NCI-H510A treated with DMSO at 0.1 percent for 48 hours (cell line): ENCODE results near the gene MYL6.
"Not testable (repeated sequence)": the region's sequence is repeated elsewhere in the genome, so short reads cannot be mapped to it uniquely, and the experiment has no call there.

Source experiments
- DNase-seq: peaks from one replicate; lab custom pipeline; 2025; lab: John Stamatoyannopoulos, UW

The MYL6 gene

DNA sequence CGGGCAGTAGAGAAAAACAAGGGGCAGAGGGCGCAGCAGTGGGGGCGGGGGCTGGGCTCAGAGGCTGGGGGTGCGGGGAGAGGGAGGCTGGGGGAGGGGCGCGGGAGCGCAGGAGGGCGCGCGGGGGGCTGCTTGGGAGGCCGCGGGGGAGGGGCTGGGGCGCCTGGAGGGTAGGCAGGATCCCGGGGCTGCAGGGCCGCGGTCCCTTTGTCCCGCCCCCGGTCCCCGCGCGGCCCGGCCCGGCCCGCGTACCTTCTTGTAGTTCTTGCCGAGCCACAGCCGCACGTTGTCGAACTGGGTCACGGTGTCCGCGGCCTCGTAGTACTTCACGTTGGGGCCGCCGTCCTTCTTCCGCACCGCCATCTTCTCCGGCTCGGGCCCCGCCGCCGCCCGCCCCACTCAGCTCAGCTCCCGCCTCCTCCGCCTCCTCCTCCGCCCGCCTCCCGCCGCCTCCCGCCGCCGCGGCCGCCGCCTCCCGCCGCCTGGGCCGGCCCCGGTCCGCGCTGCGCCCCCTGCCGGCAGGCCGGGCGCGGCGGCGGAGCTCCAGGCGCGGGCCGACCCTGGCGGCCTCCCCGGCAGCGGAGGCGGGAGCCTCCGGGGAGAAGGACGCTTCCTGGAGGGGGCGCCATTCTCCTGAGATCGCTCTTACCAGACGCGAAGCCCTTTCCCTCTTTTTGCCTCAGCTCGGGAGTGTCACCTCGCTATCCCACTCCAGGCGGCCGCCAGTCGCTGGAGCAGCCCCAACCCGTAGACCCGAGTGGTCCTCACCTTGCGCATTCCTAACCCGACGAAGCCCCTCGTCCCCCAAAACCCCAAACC is 31.1 kb downstream of the MYL6 start, which contains the start of gene SMARCC2:
TSS of gene SMARCC2 (minus strand) at position 385 of the 819 bp plus-strand sequence. CDS start at position 363, 22 bp downstream.
- peak; percentile 84 for DNase-seq

DNA sequence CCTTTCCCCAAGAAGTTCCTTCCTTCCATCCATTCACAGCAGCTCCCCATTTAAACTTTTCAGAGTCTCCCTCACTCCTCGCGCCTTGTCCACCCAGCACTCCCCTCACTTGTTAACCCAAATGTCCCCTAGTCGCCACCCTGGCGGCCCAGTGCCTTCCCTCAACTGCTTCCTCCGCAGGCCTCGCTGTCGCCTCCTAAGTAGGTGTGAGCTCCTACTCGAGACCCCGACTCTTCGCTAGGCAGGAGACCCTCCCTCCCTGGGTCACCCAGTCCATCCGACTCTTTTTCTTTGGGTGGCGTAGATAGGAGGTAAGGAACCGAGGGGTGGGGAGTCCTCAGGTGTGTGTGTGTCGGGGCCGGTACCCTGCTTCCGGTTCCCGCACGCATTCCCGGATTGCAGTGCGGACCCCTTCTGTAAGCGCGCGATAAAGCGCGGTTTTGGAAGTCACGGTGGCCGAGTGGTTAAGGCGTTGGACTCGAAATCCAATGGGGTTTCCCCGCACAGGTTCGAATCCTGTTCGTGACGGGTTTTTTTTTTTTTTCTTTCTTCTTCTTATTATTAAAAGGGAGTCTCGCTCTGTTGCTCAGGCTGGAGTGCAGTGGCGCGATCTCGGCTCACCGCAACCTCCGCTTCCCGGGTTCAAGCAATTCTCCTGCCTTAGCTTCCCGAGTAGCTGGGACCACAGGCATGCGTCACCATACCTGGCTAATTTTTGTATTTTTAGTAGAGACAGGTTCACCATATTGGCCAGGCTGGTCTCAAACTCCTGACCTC is 31.9 kb downstream of the MYL6 start:
- peak; percentile 86 for DNase-seq

DNA sequence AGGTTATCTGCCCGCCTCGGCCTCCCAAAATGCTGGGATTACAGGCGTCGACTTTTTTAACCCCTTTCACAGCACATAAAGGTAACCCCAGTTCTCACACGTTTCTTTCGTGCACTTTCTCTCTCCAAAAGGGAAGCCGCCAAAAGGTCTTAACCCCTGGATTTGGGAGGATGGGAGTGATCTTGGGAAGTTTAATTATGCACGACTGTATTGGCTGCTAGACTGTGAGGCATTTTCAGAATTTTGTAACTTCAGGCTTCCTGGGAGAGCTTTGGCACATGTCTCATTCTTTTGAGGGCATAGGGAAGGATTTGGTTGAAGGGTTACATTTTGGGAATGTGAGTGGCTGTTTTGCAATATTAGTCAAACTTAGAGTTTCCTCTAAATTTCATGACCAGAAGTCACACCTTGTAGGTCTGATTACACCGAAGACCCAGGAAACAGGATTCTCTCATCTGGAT is 32.6 kb downstream of the MYL6 start:
- DNase-seq: no peak

DNA sequence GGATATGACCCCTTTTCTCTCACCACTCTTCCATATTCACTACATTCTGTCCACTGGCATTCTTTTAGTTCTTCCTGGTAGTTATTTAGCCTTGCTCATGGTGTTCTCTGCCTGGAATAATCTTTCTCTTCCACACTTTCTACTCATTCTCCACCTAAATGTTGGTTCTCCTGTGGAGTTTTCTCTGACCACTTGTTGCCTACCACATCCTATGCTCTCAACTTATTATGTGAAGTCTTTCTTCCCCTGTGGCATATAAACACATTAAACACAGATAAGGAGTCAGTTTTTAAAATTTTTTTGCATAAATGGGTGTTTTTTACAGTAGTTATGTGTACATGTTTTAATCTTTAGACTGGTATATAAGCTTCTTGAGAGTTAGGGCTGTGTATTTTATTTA is 34.4 kb downstream of the MYL6 start:
- DNase-seq: no peak

DNA sequence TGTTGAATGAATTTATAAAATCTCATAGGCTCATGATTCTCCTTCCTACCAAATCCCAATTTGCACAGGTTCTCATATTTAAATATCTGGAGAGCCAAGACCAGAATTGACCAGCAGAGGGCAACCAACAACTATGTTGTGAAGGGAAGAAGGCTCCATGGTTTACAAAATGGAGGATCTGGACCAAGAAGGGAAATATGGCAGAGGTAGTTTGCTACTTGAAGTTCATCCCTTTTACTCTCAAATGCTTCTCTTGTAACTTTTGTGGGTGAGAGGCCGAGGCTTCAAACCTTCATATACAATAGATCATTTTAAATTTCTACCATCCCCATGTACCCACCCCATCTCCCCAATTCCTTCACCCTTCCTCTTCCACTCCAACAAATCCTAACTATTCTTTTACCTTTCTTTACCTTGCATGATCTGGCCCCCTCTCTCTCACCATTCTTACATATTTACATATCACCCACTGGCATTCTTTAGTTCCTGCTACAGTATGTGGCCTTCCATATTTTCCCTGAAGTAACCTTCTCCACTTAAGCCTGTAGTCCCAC is 34.9 kb downstream of the MYL6 start:
- peak; percentile 91 for DNase-seq

DNA sequence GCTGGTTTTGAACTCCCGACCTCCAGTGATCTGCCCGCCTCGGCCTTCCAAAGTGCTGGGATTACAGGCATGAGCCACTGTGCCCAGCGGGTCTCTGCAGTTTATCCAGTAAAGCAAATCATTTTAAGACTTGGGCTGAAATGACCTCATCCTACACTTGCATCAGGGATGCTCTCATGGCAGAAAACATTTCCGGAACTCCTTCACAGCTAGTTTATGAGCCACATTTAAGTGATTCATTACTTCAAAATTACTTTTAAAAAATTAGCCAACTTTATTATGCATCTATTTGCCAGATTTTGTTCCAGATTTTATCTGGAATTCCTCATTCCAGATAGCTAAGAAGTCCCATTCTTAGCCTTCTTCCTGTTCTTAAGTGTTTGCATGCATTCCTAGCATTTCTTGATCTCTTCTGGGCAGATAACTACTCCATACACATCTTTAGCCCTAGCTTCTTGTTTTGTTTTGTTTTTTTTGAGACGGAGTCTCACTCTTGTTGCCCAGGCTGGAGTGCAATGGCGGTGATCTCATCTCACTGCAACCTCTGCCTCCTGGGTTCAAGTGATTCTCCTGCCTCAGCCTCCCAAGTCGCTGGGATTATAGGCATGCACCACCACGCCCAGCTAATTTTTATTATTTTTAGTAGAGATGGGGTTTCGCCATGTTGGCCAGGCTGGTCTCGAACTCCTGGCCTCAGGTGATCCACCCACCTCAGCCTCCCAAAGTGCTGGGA is 38.8 kb downstream of the MYL6 start:
- DNase-seq: not testable (repeated sequence)

DNA sequence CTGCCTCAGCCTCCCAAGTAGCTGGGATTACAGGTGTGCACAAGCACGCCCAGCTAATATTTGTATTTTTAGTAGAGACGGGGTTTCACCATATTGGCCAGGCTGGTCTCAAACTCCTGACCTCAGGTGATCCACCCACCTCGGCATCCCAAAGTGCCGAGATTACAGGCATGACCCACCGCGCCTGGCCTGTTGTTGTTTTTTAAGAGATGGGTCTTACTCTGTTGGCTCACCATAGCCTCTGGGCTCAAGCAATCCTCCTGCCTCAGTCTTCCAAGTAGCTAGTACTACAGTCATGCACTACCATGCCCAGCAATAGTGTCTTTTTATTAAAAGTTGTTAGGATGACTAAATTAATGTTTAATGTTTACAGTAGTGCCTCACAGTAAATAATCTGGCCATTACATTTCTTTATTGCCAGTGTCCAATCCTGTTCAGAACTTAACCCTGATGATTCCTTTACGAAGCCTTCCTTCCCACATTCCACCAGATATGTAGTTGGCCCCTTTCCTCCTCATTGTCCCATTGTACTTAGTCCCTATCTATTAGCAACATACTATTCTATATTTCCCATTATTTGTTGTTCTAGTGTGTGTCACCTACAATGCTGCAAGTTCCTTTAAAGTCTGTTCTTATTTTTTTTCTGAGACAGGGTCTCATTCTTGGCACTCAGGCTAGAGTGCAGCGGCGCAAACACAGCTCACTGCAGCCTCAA is 39.9 kb downstream of the MYL6 start:
- no peak for DNase-seq

DNA sequence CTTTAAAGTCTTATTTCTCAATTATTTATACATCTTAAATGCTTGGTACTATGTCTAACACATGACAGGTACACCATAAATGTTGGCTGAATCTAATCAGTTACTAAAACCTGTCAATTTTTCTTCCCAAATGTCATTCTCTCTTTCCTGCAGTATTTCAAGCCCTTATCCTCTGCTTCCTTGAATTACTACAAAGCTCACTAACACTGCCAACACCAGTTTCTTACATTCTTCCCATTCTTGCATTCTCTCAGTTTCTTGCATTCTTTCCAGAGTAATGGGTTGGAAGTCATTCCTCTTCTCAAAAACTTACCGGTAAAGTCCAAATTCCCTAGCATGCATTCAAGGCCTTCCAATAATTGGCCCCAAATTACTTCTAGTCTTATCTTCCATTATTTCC is 40.7 kb downstream of the MYL6 start:
- no peak for DNase-seq

DNA sequence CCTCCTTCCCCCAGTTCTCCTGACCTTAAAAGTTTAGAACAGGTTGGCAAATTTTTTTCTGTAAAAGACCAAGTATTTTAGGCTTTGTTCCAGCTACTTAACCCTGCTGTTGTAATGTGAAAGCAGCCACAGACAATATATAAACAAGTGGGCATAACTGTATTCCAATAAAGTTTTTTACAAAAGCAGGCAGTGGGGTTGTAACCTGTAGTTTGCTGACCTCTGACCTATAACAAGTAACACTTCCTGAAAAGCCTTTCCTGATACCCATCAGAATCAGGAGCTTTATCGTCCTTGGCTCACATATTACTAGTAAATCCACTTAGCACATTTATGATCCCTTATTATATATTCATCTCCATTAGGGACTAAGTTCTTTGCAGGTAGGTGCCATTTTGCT is 44.2 kb downstream of the MYL6 start:
- no peak for DNase-seq

DNA sequence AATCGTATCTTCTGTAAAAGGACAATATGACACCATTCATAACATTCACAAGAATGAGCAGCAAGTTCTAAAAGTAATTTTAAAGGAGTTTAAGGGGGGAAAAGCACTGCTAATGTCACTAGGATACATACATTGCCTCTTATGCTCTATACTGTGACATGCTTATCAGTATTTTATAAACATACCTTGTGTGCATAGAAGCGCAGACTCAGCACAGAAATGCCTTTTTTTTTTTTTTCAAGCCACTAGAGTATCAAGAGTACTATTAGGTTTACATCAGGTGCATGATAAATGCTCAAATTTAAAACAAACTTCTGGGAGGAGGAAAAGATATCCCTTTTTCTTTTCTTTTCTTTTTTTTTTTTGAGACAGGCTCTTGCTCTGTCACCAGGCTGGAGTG is 44.7 kb downstream of the MYL6 start:
- no peak for DNase-seq

DNA sequence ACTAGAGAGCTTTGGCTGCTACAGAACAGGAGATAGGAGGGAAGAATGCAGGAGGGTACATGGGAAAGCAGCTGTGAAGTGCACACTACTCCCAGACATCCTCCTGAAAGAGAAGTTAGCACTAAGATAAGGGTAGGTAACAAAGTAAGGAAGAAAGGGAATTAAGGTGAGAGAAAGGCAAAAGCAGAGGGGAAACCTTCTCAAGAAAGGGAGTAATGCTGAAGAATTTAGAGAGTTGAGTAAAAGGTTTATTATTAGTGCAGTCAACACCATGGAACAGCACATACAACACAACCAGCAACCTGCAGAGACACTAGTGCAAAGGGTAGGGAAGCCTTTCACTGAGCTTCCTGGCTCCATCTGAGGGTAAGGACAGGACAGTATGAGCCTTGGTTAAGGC is 46.1 kb downstream of the MYL6 start:
- no peak for DNase-seq

DNA sequence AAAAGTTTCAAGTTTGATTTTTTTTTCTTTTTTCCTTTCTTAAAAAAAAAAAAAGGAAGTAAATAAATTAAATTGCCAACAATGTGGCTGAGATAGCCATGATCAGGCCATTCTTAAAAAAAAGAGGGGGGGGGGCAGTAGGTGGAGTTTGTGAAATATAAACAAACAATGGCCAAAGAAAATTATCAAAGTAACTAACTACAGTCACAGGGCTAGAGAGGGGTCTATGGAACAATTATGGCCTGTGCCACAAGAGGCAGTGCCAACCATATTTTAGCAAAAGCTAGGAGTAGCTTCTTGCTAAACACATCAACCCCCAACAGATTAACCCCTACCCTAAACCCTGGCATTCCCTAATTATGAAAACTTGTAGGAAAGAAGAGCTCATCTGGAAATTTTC is 47.3 kb downstream of the MYL6 start:
- DNase-seq: no peak

DNA sequence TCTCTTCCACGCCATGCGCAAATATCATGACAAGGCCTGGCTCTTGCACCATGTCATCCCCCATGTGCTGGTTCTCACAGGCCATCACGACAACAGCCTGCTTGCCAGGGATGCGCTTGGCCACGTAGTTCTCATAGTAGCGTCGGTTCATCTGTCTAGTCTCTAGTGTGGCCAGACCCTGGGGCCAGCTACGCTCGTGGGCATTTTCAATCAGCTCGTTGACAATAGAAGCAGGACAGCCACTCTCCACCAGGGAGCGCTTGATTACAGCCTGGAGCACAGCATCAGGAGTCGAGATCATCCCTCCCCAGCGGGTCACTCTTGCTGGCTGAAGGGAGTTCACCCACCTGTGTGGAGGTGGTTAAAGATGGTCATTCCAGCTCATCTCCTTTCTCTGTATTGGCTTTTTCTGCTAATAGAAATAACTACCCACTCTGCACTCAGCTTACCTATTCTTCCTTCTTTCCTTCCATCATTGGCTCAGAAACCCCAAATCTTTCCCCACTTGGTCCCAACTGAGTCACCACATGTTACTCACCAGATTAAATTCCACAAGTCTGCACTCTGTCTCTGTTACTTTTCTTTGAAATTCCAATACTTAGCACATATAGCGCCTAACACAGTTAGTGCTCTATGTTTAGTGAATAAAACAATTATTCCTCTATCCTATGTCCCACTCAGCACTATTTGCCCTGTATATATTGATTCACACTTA is 48.5 kb downstream of the MYL6 start:
- peak; percentile 8 for DNase-seq

DNA sequence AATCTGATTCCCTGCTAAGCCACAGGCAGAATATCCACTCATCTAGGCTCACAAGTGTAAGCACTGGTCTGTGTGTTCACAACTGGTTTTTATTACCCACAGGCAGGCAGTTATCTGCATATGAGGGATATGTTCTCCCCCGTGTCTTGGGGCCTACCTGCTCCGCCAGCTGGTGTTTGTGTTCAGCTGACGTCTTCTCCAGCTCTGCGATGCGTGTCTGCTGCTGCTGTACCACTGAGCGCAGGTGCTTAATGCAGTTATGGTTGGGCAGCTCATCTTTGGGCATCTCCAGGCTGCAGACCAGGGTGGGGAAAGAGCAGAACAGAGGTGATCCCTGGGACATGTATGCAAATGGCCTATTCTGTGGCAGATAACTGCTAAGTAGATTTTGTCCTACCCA is 49.8 kb downstream of the MYL6 start:
- no peak for DNase-seq
